GM19043 (cell line): Measurements from ENCODE around the gene ACSM2B.
"Not testable (repeated sequence)": the region's sequence is repeated elsewhere in the genome, so short reads cannot be mapped to it uniquely, and the experiment has no call there.

Experiments
- ATAC-seq: cut with Tn5 transposase; IDR thresholded peaks from one replicate; pipeline ENCODE4 v1.9.1; 2021; ENCODE audit warnings: low read depth; ENCODE audit not compliant: unreplicated experiment

ACSM2B gene

DNA sequence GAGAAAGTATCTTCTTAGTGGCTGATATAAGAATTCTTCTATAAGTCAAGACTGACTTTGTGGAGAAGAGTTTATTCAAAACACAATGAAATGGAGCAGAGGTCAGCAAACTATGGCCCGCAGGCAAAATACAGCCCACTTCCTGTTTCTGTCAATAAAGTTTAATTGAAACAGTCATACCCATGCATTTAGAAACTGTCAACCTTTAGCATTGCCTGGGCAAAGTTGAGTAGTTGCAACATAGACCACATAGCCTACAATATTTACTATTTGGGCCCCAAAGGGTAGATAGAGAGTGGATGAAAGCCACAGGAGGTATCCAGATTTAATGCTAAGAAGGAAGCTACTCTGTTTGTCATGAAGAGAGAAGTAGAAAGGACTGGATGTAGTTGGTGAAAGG lies 38.0 kb downstream of the ACSM2B start:
- no peak for ATAC-seq

DNA sequence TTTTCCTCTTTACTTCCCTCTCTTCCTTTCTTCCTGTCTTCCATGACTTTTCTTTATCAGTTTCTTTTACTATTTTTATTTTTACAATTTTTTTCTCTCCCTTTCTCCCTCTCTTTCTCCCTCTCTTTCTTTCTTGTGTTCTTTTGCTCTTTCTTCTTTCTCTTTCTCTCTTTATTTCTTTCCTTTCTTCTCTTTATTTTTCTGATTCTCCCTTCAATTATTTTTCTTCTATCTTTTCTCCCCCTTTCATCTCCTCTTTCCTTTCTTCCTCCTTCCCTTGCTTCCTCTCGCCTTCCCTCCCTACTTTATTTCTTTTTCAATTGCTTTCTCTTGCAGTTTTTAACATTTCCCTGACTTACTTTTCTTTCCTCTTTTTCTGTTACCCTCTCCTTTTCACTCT lies 39.5 kb downstream of the ACSM2B start:
- ATAC-seq = not testable (repeated sequence)

DNA sequence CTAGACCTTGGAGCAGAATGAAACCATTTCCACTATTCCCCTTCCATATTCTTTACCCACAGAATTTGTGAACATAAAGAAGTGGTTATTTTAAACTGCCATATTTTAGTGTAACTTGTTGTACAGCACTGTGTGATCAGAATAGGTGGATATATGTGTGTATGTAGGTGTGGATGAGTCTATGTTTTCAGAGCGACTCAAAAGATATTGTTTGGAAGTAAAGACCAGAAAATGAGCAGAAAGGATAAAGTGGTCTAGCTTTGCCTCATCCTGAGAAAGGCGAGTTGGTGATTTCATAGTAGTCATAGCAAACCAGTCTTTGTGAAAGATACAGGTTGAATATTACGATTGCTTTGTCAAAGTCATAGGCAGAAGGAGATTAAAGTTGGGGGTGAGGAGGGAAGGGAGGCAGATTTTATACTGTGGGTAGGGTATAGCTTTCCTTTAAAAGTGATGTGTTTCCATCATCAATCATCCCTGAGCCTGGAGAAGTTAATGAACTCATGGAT lies 43.8 kb downstream of the ACSM2B start:
- ATAC-seq = not testable (repeated sequence)

DNA sequence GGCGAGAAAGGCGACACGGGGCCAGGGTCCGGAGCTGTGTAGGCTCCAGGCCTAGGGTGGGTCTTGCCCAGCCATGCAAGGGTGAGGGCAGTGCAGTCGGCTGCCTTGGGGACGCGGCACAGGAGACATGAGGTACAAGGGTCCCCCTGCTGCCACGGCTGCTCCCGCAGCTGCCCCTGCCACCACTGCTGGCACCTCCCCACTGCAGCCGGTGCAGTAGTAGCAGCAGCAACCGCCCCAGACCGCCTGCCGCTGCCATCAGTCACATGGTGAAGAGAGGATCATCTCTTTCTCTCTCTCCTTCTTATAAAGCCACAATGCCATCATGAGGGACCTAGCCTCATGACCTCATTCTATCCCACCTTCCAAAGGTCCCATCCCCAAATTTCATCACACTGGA lies 44.4 kb downstream of the ACSM2B start:
- not testable (repeated sequence) for ATAC-seq

DNA sequence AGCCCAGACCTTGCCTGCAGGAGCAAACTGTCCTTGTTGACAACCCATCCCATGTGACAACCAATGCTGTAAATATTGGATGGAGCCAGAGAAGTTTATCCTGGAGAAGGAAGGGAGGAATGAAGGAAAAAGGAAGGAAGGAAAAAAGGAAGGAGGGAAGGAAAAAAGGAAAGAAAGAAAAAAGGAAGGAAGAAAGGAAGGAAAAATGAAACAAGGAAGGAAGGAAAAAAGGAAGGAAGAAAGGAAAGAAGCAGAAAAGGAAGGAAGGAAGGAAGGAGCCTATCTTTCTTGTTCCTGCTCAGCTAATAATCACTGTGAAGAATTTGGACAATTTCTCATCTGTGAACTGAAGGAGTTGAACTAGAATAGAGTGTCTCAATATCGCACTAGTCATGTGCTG lies 56.1 kb downstream of the ACSM2B start:
- ATAC-seq = no peak

DNA sequence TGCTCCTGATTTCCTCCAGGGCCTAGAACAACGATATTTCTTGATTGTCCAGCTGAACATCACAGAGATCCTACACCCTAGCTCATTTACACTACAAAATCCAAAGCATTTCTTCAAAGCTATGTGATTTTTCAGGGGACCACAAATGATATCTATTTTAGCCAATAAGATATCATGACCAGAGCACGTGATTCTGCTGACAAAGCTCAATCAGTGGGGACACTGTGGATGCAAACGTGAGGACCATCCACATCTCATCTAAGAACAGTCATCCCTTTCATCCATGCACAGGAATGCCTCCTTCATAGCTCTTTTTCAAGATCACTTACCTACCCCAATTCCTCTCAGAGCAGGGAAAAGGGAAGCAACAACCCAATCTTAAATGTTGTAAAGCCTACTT lies 56.9 kb downstream of the ACSM2B start:
- ATAC-seq = no peak

DNA sequence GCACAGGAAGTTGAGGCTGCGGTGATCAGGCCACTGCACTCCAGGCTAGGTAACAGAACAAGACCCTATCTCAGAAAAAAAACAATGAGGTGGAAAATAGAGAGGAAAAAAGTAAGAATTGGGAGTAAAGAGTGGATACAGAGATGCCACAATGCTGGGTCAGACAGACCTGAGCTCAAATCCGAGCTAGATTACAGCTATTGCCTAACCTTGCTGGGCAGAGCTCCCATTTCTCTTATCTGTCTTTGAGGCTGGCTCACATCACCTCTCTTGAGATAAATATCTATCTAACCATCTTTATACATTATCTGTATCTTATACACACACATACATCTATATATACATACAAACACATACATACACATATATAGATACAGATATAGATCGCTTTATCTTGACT lies 59.0 kb downstream of the ACSM2B start:
- no peak for ATAC-seq

DNA sequence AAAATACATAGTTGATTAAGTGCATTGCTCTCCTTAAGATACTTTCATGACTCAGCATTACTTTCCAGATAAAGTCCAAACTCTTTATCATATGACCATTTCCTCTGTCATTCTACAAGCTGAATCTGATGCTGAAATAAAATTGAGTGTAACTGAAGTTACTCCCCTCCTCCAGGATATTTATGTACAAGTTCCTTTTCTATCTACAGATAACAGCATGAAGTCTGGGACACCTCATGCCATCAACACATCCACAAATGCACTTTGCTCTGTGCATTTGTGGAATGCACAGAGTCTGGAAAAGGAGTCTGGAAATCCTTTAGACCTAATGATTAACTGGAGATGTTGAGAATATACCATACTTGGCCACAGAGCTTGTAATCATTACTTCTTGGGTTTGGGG lies 60.5 kb downstream of the ACSM2B start:
- ATAC-seq = no peak

DNA sequence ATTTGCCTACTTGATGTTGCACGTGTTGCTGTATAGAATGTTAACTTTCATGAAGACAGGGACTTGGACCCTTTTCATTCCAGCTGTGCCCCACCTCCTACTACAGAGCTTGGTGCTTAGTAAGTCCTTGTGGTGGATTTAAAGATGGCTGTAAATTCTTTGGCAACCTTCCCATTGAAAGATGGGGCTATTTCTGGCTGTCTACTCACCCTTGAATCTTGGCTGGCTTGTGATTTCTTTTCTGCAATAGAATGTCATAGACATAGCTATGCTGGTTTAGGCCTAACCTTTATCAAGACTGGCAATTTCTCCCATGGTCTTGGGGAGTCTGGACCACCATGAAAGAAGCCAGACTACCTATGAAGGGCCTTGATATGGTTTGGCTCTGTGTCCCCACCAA lies 65.8 kb downstream of the ACSM2B start:
- no peak for ATAC-seq

DNA sequence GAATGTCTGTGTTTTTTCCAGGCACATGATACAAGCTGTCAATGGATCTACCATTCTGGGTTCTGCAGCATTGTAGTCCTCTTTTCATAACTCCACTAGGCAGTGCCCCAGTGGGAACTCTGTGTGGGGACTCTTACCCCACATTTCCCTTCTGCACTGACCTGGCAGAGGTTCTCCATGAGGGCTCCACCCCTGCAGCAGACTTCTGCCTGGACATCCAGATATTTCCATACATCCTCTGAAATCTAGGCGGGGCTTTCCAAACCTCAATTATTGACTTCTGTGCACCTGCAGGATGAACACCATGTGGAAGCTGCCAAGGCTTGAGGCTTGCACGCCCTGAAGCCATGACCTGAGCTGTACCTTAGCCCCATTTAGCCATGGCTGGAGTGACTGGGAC lies 68.9 kb downstream of the ACSM2B start:
- ATAC-seq = no peak

DNA sequence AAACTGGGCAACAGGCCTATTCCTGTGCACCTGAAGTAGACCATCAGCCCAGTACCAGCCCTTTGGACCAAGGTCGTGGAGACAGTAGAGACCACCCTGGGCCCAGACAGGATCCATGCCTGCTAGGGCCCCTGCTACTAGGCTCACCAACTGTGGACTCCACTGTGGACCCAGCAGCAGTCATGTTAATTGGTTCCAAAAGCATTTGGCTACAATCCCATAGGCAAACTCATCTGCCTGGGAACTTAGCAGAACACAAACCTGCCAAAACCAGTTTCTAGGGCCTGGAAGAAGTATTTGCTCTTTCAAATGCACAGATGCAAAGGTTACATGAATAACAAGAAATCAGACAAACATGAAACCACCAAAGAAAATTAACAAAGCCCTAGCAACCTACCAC lies 71.7 kb downstream of the ACSM2B start:
- no peak for ATAC-seq

DNA sequence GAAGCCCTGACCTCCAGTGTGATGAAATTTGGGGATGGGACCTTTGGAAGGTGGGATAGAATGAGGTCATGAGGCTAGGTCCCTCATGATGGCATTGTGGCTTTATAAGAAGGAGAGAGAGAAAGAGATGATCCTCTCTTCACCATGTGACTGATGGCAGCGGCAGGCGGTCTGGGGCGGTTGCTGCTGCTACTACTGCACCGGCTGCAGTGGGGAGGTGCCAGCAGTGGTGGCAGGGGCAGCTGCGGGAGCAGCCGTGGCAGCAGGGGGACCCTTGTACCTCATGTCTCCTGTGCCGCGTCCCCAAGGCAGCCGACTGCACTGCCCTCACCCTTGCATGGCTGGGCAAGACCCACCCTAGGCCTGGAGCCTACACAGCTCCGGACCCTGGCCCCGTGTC lies 84.7 kb downstream of the ACSM2B start:
- ATAC-seq = not testable (repeated sequence)

DNA sequence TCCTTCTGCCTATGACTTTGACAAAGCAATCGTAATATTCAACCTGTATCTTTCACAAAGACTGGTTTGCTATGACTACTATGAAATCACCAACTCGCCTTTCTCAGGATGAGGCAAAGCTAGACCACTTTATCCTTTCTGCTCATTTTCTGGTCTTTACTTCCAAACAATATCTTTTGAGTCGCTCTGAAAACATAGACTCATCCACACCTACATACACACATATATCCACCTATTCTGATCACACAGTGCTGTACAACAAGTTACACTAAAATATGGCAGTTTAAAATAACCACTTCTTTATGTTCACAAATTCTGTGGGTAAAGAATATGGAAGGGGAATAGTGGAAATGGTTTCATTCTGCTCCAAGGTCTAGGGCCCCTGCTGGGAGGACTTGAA lies 85.2 kb downstream of the ACSM2B start:
- ATAC-seq = not testable (repeated sequence)
